SK-N-SH treated with all-trans-retinoic acid at 6 μM for 48 hours (cell line): ENCODE results near the gene PPP2R5D.

Source experiments
- ATAC-seq: fragments of 200-7000 bp; cut with Tn5 transposase; 3 replicates; pipeline ENCODE4 v1.9.1; 2020; ENCODE audit warnings: mild to moderate bottlenecking, moderate library complexity
- ARNTL ChIP-seq: fragments of 450-650 bp; formaldehyde crosslinking; IDR thresholded peaks from 2 replicates; pipeline ENCODE4 v1.5.0; 2020; ENCODE audit warnings: low read depth, mild to moderate bottlenecking, moderate library complexity, borderline replicate concordance
- BACH2 ChIP-seq: fragments of 250-450 bp; sonication (Bioruptor Pico); IDR thresholded peaks from 2 replicates; pipeline ENCODE4 v1.9.0; 2021; ENCODE audit warnings: mild to moderate bottlenecking, borderline replicate concordance
- CSDC2 ChIP-seq: fragments of 250-450 bp; sonication (Bioruptor Pico); IDR thresholded peaks from 2 replicates; pipeline ENCODE4 v1.5.0; 2020; ENCODE audit warnings: mild to moderate bottlenecking, moderate library complexity
- CSRNP3 ChIP-seq: fragments of 250-450 bp; sonication (Bioruptor Pico); IDR thresholded peaks from 2 replicates; pipeline ENCODE4 v1.5.1; 2021; ENCODE audit warnings: mild to moderate bottlenecking, moderate library complexity
- GLIS3 ChIP-seq: fragments of 250-450 bp; sonication (Bioruptor Pico); IDR thresholded peaks from 2 replicates; pipeline ENCODE4 v1.5.0; 2020; ENCODE audit warnings: mild to moderate bottlenecking, moderate library complexity
- ISL1 ChIP-seq: fragments of 250-450 bp; sonication (Bioruptor Pico); IDR thresholded peaks from 2 replicates; pipeline ENCODE4 v2.1.2; 2022; ENCODE audit warnings: mild to moderate bottlenecking, moderate library complexity
- OSR1 ChIP-seq: fragments of 250-450 bp; sonication (Bioruptor Pico); IDR thresholded peaks from 2 replicates; pipeline ENCODE4 v1.8.0; 2022; ENCODE audit warnings: moderate library complexity, mild to moderate bottlenecking, inconsistent platforms
- PATZ1 ChIP-seq: fragments of 250-450 bp; sonication (Bioruptor Pico); IDR thresholded peaks from 2 replicates; pipeline ENCODE4 v1.8.0; 2020; ENCODE audit warnings: mild to moderate bottlenecking, moderate library complexity, borderline replicate concordance
- POU6F1 ChIP-seq: fragments of 250-450 bp; sonication (Bioruptor Pico); IDR thresholded peaks from 2 replicates; pipeline ENCODE4 v1.8.0; 2021; ENCODE audit warnings: low read depth, mild to moderate bottlenecking, moderate library complexity, borderline replicate concordance
- PPARA ChIP-seq: fragments of 250-450 bp; sonication (Bioruptor Pico); IDR thresholded peaks from 2 replicates; pipeline ENCODE4 v1.5.0; 2020; ENCODE audit warnings: mild to moderate bottlenecking, borderline replicate concordance
- TCF4 ChIP-seq: fragments of 250-450 bp; sonication (Bioruptor Pico); IDR thresholded peaks from 2 replicates; pipeline ENCODE4 v1.8.0; 2021; ENCODE audit warnings: mild to moderate bottlenecking, moderate library complexity, borderline replicate concordance
- TOX ChIP-seq: fragments of 250-450 bp; sonication (Bioruptor Pico); IDR thresholded peaks from 2 replicates; pipeline ENCODE4 v1.8.0; 2021; ENCODE audit warnings: mild to moderate bottlenecking, moderate library complexity, borderline replicate concordance
- TSHZ2 ChIP-seq: fragments of 250-450 bp; sonication (Bioruptor Pico); IDR thresholded peaks from 2 replicates; pipeline ENCODE4 v1.5.0; 2020; ENCODE audit warnings: mild to moderate bottlenecking, moderate library complexity
- ZC3H10 ChIP-seq: fragments of 250-450 bp; sonication (Bioruptor Pico); IDR thresholded peaks from 2 replicates; pipeline ENCODE4 v1.5.1; 2021; ENCODE audit warnings: mild to moderate bottlenecking, moderate library complexity
- ZFP3 ChIP-seq: fragments of 250-450 bp; sonication (Bioruptor Pico); IDR thresholded peaks from 2 replicates; pipeline ENCODE4 v1.5.0; 2020; ENCODE audit warnings: mild to moderate bottlenecking, moderate library complexity
- ZFP30 ChIP-seq: fragments of 450-650 bp; formaldehyde crosslinking; IDR thresholded peaks from 2 replicates; pipeline ENCODE4 v1.5.0; 2022; ENCODE audit warnings: mild to moderate bottlenecking, moderate library complexity
- ZNF565 ChIP-seq: fragments of 450-650 bp; formaldehyde crosslinking; conservative IDR thresholded peaks from 2 replicates; pipeline ENCODE4 v1.5.0; 2020; ENCODE audit warnings: low read depth, mild to moderate bottlenecking, moderate library complexity
- ZNF70 ChIP-seq: fragments of 450-650 bp; formaldehyde crosslinking; IDR thresholded peaks from 2 replicates; pipeline ENCODE4 v1.5.0; 2020; ENCODE audit warnings: mild to moderate bottlenecking, moderate library complexity
- ZNF8 ChIP-seq: fragments of 450-650 bp; formaldehyde crosslinking; IDR thresholded peaks from 2 replicates; pipeline ENCODE4 v1.5.0; 2020; ENCODE audit warnings: mild to moderate bottlenecking, moderate library complexity

The PPP2R5D gene

GRCh38 chr6:42963855-42964605 is 20.3 kb upstream of the PPP2R5D start:
- ATAC-seq: peak; percentile 83
- no peak for TF ChIP-seq CSDC2 (CRISPR knock-in tag)

GRCh38 chr6:42966571-42966970 is 17.8 kb upstream of the PPP2R5D start:
- TF ChIP-seq BACH2 (no peak), GLIS3 (CRISPR knock-in tag) (no peak), CSRNP3 (CRISPR knock-in tag) (no peak), CSDC2 (CRISPR knock-in tag) (no peak), ZC3H10 (CRISPR knock-in tag) (no peak), ISL1 (CRISPR knock-in tag) (no peak), OSR1 (CRISPR knock-in tag) (no peak), TCF4 (CRISPR knock-in tag) (no peak), TSHZ2 (CRISPR knock-in tag) (no peak), ZNF565 (CRISPR knock-in tag) (no peak), ZNF8 (CRISPR knock-in tag) (no peak)
- ATAC-seq: no peak

- TF ChIP-seq TCF4 (CRISPR knock-in tag) (no peak), ARNTL (no peak), TOX (no peak), ZFP30 (CRISPR knock-in tag) (no peak), OSR1 (CRISPR knock-in tag) (no peak), ZNF70 (CRISPR knock-in tag) (no peak), CSRNP3 (CRISPR knock-in tag) (no peak), ZNF8 (CRISPR knock-in tag) (no peak), CSDC2 (CRISPR knock-in tag) (no peak)
- ATAC-seq: no peak
Measured at GRCh38 chr6:42967228-42967627, 17.1 kb upstream of the PPP2R5D start.

GRCh38 chr6:42968126-42968701 is 16.2 kb upstream of the PPP2R5D start:
- TF ChIP-seq ZNF8 (CRISPR knock-in tag) (no peak), TSHZ2 (CRISPR knock-in tag) (no peak), ISL1 (CRISPR knock-in tag) (no peak), ZFP3 (CRISPR knock-in tag) (no peak), POU6F1 (CRISPR knock-in tag) (no peak), ZNF70 (CRISPR knock-in tag) (no peak), TCF4 (CRISPR knock-in tag) (no peak), PPARA (CRISPR knock-in tag) (no peak), ZFP30 (CRISPR knock-in tag) (no peak), ZC3H10 (CRISPR knock-in tag) (no peak), ZNF565 (CRISPR knock-in tag) (no peak), PATZ1 (CRISPR knock-in tag) (no peak)
- TF ChIP-seq, all 23 proteins: peak for 0
- ATAC-seq: no peak
